NB4 (cell line): ENCODE data around the gene TCERG1L.

ENCODE experiments used
- CTCF ChIP-seq: IDR thresholded peaks from one replicate; pipeline ENCODE4 v1.5.1; 2012; ENCODE audit warnings: low read depth, low read length
- MYC ChIP-seq: IDR thresholded peaks from 2 replicates; pipeline ENCODE4 v1.6.1; 2011; ENCODE audit warnings: low read depth, low read length
- POLR2A ChIP-seq: IDR thresholded peaks from 2 replicates; pipeline ENCODE4 v1.6.1; 2011; ENCODE audit warnings: mild to moderate bottlenecking; ENCODE audit not compliant: insufficient read length; ENCODE audit errors: extremely low read depth
- TF ChIP-seq, protein P1 (sequence below): IDR thresholded peaks from 2 replicates; pipeline ENCODE4 v1.6.1; 2011; ENCODE audit warnings: low read depth, low read length

GRCh38 chr10:131178521-131179331 lies 132.8 kb downstream of the TCERG1L start:
- no peak for TF ChIP-seq CTCF
- no peak for TF ChIP-seq POLR2A
- TF ChIP-seq, protein P1, sequence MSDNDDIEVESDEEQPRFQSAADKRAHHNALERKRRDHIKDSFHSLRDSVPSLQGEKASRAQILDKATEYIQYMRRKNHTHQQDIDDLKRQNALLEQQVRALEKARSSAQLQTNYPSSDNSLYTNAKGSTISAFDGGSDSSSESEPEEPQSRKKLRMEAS: no peak
- TF ChIP-seq MYC: no peak
